Fibroblast of mammary gland (primary cell): ENCODE measurements around the gene CC2D2A.
A peak's percentile ranks its signal among the peaks of the same experiment; 100 is the strongest.

Source experiments
- DNase-seq: peaks from one replicate; pipeline ENCODE4 v3.0.0-alpha.2; 2010; ENCODE audit warnings: low read depth
- H3K4me3 ChIP-seq: 2 replicates; pipeline ENCODE4 v1.5.1; 2011; ENCODE audit warnings: low read depth, mild to moderate bottlenecking, low read length, moderate library complexity; ENCODE audit not compliant: control insufficient read depth
- TF ChIP-seq, protein P1 (sequence below): conservative IDR thresholded peaks from 2 replicates; pipeline ENCODE4 v1.5.1; 2011; ENCODE audit warnings: low read depth, low read length, inconsistent platforms; ENCODE audit not compliant: control insufficient read depth, insufficient read depth

Gene CC2D2A

DNA sequence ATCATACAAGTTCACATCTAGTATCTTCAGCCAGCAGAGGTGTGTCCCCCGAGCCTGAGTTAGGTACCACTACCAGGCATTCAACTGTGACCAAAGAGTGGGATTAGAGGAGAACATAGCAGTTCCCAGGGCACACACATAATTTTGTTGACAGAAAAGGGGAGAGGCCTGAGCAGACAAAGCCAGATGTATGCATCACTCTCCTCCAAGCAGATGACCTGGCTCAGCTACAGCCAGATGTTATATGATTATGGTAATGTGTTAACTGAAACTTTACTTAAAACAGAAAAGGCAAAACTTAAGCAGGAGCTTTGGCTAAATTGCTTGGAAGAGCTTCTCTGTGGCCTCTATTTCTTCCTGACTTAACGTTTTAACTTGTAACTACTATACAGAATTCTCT lies 88.9 kb downstream of the CC2D2A start:
- TF ChIP-seq, protein P1, sequence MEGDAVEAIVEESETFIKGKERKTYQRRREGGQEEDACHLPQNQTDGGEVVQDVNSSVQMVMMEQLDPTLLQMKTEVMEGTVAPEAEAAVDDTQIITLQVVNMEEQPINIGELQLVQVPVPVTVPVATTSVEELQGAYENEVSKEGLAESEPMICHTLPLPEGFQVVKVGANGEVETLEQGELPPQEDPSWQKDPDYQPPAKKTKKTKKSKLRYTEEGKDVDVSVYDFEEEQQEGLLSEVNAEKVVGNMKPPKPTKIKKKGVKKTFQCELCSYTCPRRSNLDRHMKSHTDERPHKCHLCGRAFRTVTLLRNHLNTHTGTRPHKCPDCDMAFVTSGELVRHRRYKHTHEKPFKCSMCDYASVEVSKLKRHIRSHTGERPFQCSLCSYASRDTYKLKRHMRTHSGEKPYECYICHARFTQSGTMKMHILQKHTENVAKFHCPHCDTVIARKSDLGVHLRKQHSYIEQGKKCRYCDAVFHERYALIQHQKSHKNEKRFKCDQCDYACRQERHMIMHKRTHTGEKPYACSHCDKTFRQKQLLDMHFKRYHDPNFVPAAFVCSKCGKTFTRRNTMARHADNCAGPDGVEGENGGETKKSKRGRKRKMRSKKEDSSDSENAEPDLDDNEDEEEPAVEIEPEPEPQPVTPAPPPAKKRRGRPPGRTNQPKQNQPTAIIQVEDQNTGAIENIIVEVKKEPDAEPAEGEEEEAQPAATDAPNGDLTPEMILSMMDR, result no peak
- peak; percentile 8 for DNase-seq
- no peak overlapping the region for H3K4me3 ChIP-seq

DNA sequence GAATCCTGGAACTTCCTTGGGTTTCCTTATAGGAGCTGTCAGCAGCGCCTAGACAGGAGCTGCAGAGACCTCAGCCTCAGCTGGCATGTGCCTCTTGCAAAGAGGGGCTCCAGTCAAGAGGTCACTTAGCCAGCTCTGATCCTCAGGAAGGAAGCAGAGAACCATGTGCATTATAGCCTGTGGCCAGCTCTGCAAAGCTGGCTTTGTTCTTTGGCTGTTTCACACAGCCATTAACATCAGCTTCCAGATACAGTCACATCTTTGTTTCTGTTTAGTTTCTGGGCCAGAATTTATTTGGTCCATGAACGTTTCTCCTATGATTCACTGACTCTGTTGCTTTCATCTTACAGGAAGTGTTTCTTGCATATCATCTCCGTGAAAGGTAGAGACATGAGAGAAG lies 92.4 kb downstream of the CC2D2A start:
- no peak for DNase-seq
- H3K4me3 ChIP-seq, result no peak overlapping the region
- TF ChIP-seq, protein P1, result no peak

DNA sequence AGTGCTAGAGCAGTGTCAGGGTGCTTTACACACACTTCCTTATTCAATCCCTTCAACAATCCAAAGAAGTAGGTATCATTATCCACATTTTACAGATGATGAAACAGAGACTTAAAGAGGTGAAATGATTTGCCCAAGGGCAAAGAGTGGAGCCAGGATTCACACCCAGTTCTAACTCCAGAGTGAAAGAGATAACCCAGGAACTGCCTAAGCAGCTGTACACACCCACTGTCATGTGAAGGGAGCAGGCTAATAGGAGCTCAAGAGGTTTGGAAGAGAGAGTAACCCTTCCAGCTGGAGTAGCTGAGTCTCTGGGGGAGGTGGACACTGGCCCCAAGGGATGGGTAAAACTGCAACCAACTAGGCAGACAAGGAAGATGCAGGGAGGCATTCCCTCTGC lies 92.9 kb downstream of the CC2D2A start:
- no peak overlapping the region for H3K4me3 ChIP-seq
- DNase-seq, result no peak
- TF ChIP-seq, protein P1, result no peak

DNA sequence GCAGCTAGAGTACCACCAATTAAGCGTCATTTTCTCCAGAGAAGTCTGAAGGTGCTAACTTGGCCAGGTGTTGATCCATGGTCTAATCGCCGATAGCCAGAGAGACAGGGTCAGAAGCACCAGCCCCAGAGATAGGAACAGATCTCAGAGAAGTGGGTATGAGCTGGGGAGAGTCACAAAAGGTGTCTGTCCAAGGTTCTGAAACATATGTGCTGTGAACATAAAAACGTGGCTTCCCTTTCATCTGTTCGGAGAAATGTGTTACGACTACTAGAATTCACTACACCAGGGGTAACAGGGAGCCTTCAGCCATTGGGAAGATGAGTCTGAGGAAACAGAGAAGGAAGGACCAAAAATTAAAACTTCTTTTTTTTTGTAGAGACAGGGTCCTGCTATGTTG lies 94.2 kb downstream of the CC2D2A start:
- TF ChIP-seq, protein P1, result no peak
- H3K4me3 ChIP-seq, result no peak overlapping the region
- DNase-seq, result no peak

DNA sequence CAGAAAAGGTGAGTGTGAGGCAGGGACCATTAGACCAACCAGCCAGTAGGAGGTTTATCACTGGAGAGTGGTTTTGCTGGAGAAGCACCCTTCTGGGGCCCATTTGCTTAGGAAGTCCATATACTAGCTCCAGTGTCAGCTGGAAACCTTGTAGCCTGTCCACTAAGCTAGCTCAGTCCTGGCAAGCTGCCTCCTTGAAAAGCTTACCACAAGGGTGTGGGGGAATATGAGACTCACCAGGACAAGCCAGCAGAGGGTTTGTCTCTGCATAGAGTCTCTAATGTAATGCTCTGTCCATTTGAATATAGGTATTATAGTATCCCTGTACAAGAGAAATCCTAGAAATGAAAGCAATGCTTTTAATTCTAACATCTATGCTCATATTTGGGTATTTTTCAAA lies 99.1 kb downstream of the CC2D2A start:
- TF ChIP-seq, protein P1, result no peak
- no peak overlapping the region for H3K4me3 ChIP-seq
- no peak for DNase-seq

GRCh38 chr4:15569746-15570145 lies 100.1 kb downstream of the CC2D2A start:
- TF ChIP-seq, protein P1, result no peak
- no peak overlapping the region for H3K4me3 ChIP-seq
- no peak for DNase-seq

DNA sequence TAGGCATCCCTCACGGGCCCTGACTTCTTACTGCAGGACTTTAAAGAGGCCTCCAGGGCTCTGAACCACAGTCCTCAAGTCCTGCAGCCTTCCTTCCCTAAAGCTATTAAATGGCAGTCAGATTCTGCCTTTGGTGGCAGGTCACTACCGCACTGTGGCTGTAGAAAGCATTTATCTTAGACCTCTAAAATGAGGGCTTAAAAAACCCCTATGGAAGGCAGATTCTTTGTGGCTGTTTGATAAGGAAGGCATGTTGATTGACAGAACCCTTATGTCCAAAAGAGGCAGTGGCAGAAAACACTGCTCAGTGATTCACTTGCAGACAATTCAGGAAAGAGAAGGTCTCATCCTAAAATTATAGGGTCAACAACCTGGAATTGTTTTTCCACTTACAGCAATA lies 106.3 kb downstream of the CC2D2A start:
- TF ChIP-seq, protein P1, result no peak
- no peak for DNase-seq
- H3K4me3 ChIP-seq, result no peak overlapping the region
